Islet of Langerhans (tissue), 1 donor: ENCODE measurements around the gene CMKLR1.

Experiments
- FAIRE-seq: peaks from one replicate; lab custom pipeline; 2011; peaks lifted over from hg19 to GRCh38; lab: Jason Lieb, UNC

The CMKLR1 gene

GRCh38 chr12:108338915-108339657 is at the start of gene CMKLR1:
CMKLR1 (minus strand) TSS chr12:108339311; CDS start chr12:108293591, 45,720 bp downstream.
- no peak for FAIRE-seq

GRCh38 chr12:108387771-108388170 is 48.7 kb upstream of the CMKLR1 start:
- no peak for FAIRE-seq

DNA sequence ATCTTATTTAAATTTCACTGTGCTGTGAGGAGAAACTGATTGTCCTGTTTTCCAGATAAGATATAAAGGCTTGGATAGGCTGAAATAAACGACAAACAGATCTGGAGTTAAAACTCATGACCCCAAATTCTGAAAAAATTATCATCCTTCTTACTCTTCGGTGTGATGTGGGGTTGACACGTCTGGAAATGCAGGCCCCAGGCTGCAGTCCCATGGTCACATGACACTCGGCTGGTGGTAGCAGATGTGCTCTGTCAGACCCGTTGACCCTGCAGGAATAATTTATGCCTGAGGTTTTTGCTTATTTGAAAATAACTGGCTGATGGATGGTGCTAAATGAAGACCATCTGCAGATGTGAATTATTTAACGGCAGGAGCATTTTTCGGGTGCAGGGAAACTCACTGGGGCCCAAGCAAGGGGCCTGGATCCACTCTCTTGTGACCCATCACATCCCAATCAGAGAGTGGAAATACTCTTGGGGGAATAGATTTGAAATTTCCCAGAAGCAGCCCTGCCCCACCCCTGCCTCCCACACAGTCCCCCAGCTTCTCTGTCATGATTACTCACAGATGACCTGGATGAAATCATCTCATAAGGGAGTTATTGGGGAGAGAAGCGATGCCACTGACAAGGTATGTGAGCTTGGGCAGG is 47.7 kb upstream of the CMKLR1 start:
- FAIRE-seq, result no peak

DNA sequence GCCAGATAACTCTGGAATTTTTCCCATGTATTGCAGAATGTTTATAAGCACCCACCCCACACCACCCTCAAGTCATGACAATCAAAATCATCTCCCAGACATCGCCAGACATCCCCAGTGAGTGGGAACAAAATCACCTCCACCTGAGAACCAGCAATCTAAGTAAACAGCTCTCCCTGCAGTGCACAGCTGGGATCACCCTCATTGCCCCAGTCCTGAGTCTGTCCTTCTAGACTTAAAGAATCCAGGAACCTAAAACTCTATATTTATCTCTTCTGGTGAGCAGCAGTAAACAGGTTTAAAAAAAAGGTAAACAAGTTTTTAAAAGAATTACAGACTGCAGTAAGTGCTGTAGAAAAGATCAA is 43.3 kb upstream of the CMKLR1 start:
- FAIRE-seq, result no peak

GRCh38 chr12:108381787-108382436 is 42.8 kb upstream of the CMKLR1 start:
- no peak for FAIRE-seq

GRCh38 chr12:108380382-108380781 is 41.3 kb upstream of the CMKLR1 start:
- no peak for FAIRE-seq

DNA sequence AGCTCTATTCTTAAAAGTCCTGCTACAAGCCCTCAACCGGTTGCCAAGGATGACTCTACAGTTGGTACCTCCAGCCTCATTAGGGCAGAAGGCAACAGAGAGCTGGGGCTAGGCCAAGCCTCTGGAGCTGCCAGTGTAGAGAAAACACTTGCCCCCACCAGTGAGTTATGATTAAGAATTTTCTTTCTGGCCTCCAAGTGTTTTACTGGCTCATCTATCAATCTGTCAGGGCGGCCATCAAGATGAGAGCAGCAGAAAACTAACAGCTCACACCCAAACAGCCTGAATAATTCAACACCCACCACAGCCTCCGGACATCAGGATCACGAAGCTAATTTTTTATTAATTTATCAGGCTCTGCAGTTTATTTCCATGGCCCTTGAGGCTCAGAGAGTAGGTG is 40.7 kb upstream of the CMKLR1 start:
- FAIRE-seq, result no peak

GRCh38 chr12:108378926-108379325 is 39.8 kb upstream of the CMKLR1 start:
- FAIRE-seq, result no peak

- no peak for FAIRE-seq
Measured at GRCh38 chr12:108377260-108377659, 38.1 kb upstream of the CMKLR1 start.

GRCh38 chr12:108375986-108376663 is 37.0 kb upstream of the CMKLR1 start:
- no peak for FAIRE-seq

DNA sequence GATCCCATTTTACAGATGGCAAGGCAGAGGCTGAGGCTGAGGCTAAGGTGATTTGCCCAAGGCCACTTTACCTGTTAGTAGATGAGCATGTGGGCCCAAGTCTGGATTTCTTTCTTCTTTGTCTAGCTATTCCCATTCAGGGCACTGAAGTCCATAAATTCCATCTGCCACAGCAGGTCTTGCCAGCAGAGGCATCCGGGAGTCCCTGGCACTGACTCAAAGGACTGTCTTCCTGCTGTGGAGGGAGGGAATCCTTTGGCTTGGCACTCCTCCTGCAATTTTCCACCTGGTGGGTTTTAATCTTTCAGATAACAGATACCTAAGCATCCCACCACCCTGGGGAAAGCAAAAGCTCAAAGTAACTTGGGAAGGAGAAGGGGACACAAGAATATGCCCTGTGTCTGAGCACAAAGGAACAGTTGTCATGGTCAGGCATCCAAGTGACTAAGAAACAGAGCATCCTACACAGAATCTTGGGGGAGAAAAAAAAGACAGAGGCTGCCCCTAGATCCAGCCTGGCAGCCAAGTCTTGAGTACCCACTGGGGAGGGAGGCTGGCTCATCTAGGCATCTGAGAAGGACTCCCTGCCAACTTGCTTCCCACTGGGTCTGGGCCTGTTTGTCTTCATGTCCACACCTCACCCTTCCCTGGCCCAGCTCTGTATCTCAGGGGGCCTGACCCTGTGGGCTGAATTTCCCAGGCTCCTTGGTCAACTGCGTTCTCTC is 35.6 kb upstream of the CMKLR1 start:
- FAIRE-seq, result no peak

DNA sequence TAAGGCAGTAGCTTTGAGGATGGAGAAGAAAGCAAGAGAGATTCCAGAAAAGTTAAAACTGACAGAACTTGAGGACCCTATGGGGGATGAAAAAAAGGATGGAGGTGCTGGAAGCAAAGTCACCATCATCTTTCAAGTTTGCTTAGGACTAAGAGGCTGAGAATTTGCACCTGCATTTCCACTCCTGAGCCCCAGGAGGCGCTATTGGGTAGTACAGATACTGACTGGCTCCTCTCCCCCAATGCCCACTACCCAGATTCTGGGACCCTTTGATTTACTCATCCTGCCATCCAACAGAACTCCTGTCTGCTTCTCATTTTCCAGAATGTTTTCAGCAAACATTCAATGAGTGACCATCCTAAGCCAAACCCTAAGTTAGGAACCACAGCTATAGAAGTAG is 34.0 kb upstream of the CMKLR1 start:
- no peak for FAIRE-seq

DNA sequence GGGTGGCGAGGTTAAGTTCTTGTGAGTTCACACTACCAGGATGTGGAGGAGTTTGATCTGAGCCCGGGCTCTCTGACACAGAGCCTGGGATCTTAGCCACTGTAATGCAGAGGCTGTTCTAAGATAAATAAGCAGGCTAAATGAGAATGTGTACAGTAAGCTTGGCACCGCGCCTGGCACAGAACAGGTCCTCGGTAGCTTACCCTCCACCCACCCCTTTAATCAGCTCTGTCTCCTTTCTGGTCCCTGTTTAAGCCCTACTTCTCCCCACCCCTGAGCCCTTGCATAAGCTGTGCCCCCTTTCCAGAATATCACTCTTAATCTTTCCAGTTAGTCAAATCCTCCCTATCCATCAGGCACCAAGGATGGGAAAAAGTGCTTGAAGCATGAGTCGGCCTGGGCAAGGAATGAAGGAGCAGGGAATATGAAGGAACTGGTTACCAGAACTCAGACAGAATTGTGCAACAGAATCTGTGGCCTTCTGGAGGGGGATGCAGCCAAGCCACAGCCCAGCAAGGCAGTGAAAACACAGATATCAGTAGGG is 32.8 kb upstream of the CMKLR1 start:
- FAIRE-seq, result no peak

- no peak for FAIRE-seq
Measured at GRCh38 chr12:108370415-108370814, 31.3 kb upstream of the CMKLR1 start.

GRCh38 chr12:108369736-108370396 is 30.8 kb upstream of the CMKLR1 start:
- no peak for FAIRE-seq

GRCh38 chr12:108368089-108368488 is 29.0 kb upstream of the CMKLR1 start:
- no peak for FAIRE-seq

- FAIRE-seq, result no peak
Measured at GRCh38 chr12:108367436-108367835, 28.3 kb upstream of the CMKLR1 start.

DNA sequence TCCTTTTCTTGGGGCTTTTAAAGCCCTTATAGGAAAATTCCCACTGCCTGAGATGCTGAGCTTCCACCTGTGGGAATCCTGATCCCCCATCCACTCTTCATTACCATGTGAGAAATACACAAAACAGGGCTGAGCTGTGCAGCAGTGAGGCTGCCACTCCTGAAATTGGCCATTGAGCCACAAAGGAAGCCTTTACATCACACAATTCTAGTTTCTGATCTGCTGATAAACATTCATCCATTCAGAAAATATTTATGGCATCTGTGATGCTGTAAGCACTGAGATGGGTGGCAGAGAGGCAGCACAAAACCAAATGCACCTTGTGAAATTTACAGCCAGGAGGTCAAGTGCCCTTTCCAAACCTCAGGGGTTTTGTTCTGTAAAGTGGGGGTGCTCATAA is 26.2 kb upstream of the CMKLR1 start:
- FAIRE-seq, result no peak

GRCh38 chr12:108364879-108365278 is 25.8 kb upstream of the CMKLR1 start:
- FAIRE-seq, result no peak

DNA sequence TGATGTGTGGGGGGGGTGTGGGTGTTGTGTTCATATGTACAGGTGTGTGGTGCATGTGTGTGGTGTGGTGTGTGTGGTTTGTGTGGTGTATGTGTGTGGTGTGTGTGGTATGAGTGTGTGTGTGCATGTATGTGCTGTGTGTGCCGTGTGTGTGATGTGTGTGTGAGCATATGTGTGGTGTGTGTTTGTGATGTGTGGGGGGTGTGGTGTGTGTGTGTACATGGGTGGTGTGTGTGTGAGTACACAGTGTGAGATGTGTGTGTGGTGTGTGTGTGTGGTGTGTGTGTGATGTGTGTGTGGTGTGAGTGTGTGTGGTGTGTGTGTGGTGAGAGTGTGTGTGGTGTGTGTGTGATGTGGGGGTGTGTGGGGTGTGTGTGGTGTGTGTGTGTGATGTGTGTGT is 24.5 kb upstream of the CMKLR1 start:
- no peak for FAIRE-seq

GRCh38 chr12:108363165-108363564 is 24.1 kb upstream of the CMKLR1 start:
- no peak for FAIRE-seq
